ENCODE data around the gene KAT5.

DNA sequence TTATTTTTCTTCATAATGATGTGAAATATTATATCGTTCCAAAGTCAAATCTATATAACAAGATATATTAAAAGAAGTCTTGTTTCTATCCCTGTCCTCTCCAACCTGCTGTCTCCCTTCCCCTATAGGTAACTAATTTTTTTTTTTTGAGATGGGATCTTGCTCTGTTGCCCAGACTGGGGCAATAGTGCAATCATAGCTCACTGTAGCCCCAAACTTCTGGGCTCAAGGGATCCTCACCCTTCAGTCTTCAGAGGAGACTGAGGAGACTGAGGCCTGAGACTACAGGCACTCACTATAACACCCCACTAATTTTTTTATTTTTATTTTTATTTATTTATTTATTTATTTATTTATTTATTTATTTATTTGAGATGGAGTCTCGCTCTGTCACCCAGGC is 39.1 kb upstream of the KAT5 start:
- TF ChIP-seq, protein P1, sequence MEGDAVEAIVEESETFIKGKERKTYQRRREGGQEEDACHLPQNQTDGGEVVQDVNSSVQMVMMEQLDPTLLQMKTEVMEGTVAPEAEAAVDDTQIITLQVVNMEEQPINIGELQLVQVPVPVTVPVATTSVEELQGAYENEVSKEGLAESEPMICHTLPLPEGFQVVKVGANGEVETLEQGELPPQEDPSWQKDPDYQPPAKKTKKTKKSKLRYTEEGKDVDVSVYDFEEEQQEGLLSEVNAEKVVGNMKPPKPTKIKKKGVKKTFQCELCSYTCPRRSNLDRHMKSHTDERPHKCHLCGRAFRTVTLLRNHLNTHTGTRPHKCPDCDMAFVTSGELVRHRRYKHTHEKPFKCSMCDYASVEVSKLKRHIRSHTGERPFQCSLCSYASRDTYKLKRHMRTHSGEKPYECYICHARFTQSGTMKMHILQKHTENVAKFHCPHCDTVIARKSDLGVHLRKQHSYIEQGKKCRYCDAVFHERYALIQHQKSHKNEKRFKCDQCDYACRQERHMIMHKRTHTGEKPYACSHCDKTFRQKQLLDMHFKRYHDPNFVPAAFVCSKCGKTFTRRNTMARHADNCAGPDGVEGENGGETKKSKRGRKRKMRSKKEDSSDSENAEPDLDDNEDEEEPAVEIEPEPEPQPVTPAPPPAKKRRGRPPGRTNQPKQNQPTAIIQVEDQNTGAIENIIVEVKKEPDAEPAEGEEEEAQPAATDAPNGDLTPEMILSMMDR (conservative IDR thresholded peaks at IDR 0.05), result no peak
- TF ChIP-seq EZH2 (IDR thresholded peaks at IDR 0.05; ENCODE audit: low read depth), result no peak
